Activated gamma-delta T cell (primary cell): ENCODE data around the gene DLEC1.

Experiments used
- DNase-seq: peaks from one replicate; lab custom pipeline; 2025; lab: John Stamatoyannopoulos, UW

DLEC1 gene

DNA sequence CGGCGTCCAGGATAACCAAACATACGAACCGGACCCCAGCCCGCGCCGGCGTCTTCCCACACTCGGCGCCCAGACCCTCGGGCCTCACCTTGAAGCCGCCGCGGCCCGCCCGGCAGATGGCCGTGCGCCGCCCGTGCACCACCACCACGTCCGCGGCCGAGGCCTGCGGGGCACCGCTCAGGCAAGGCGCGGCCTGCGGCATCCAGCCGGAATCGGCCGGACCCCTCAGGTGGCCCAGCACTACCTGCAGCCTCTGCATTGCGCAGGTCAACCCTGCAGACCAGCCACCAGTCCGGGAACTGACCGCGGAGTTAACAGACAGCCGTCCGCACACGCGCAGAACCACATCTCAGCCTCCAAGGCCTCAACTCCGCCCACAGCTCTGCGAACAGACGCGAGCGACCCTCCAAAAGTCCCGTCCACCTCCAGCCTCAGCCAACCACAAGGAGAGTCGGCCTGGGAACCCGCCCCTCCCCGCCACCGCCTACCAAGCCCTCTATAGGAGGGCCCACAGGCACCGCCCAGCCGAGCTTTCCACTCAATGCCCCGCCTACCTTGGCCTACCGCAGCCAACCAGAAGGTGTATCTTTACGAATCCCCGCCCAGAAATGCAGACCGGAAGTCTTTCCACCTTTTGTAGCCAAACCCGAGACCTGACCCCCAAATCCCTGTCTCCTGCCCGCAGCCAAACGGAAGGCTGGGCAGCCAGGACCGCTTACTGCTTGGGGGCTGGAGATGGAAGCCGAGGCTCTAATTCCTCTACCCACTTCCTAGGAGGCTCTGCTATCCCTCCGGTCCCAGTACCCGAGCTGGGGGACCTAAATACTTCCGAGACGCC, 98.0 kb downstream of the DLEC1 start, which contains the start of gene ACAA1:
Gene ACAA1, minus strand, starts transcription at position 351 of the 838 bp plus-strand sequence. Its CDS starts 92 bp downstream, at position 259.
- DNase-seq: peak; percentile 88

DNA sequence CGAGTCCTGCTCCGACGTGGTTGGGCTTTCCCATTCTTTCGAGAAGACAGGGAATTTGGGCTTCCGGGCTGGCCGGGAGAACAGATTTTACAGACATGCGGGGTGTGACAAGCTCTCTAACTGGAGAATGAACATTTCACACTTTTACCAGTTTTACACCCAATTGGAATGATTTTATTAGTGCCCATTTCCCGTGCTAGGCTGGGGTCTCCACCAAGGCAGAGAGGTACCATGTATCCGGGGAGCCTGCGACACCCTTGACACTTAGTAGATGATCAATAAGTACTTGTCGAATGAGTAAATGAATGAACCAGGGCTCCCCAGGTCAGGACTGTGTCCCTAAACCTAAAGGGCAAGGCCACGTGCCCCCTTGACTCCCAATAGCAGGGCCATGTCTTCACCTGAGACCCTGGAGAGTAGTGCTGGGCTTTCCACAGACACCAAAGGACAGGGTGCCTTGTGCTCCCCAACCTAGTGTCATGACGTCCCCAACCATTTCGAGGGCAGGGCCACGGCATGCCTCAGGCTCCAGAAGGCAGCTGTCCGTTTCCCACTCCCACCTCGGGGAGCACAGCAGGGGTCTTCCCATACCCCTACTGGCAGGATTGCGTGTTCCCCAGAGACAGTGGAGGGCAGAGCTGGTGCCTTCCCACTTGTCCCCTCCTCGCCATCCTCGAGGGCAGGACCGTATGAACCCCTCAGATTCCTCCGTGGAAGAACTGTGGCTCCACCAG, 98.8 kb downstream of the DLEC1 start:
- no peak for DNase-seq

DNA sequence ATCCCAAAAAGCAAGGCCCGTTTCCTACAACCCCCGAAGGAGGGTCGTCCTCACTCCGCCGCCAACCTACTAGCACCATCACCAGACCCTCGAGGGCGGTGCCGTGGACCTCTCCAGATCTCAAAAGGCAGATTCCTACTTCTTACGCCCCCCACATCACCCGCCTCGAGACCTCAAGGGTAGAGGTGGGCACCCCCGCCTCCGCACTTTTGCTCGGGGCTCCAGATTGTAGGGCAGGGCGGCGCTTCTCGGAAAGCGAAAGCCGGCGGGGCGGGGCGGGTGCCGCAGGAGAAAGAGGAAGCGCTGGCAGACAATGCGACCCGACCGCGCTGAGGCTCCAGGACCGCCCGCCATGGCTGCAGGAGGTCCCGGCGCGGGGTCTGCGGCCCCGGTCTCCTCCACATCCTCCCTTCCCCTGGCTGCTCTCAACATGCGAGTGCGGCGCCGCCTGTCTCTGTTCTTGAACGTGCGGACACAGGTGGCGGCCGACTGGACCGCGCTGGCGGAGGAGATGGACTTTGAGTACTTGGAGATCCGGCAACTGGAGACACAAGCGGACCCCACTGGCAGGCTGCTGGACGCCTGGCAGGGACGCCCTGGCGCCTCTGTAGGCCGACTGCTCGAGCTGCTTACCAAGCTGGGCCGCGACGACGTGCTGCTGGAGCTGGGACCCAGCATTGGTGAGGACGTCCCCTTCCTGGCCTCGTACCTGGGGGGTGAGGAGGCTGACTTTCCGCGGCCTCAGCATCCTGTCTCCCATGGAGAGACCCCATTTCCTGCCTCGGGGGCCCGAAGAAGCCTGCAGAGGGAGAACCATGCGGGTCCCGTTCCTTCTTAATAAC, 99.6 kb downstream of the DLEC1 start, which contains the start of gene MYD88:
Gene MYD88, plus strand, starts transcription at position 313 of the 842 bp plus-strand sequence. Its CDS starts 40 bp downstream, at position 353.
- DNase-seq: peak; percentile 75

GRCh38 chr3:38139191-38139590, 100.2 kb downstream of the DLEC1 start:
- DNase-seq: no peak

DNA sequence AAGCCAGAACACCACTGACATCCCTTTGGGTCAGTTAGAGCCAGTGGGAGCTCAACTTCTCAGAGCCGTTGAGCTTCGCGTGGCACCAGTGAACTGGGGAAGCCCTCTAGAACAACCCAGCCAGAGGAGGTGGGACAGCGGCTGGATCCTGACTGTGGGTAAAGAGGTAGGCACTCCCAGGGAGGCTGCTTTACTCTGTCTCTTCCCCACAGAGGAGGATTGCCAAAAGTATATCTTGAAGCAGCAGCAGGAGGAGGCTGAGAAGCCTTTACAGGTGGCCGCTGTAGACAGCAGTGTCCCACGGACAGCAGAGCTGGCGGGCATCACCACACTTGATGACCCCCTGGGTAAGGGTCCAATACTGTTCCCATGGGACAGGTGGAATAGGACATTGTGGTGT, 100.6 kb downstream of the DLEC1 start:
- DNase-seq: no peak

GRCh38 chr3:38140326-38141172, 101.5 kb downstream of the DLEC1 start:
- DNase-seq: no peak

DNA sequence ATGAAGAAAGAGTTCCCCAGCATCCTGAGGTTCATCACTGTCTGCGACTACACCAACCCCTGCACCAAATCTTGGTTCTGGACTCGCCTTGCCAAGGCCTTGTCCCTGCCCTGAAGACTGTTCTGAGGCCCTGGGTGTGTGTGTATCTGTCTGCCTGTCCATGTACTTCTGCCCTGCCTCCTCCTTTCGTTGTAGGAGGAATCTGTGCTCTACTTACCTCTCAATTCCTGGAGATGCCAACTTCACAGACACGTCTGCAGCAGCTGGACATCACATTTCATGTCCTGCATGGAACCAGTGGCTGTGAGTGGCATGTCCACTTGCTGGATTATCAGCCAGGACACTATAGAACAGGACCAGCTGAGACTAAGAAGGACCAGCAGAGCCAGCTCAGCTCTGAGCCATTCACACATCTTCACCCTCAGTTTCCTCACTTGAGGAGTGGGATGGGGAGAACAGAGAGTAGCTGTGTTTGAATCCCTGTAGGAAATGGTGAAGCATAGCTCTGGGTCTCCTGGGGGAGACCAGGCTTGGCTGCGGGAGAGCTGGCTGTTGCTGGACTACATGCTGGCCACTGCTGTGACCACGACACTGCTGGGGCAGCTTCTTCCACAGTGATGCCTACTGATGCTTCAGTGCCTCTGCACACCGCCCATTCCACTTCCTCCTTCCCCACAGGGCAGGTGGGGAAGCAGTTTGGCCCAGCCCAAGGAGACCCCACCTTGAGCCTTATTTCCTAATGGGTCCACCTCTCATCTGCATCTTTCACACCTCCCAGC, 102.4 kb downstream of the DLEC1 start:
- no peak for DNase-seq

DNA sequence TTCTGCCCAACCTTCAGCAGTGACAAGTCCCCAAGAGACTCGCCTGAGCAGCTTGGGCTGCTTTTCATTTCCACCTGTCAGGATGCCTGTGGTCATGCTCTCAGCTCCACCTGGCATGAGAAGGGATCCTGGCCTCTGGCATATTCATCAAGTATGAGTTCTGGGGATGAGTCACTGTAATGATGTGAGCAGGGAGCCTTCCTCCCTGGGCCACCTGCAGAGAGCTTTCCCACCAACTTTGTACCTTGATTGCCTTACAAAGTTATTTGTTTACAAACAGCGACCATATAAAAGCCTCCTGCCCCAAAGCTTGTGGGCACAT, 102.9 kb downstream of the DLEC1 start:
- DNase-seq: no peak

- DNase-seq: no peak
These were observed 104.0 kb downstream of the DLEC1 start for GRCh38 chr3:38142959-38143358.

- no peak for DNase-seq
These were observed 104.5 kb downstream of the DLEC1 start for GRCh38 chr3:38143511-38143910.

DNA sequence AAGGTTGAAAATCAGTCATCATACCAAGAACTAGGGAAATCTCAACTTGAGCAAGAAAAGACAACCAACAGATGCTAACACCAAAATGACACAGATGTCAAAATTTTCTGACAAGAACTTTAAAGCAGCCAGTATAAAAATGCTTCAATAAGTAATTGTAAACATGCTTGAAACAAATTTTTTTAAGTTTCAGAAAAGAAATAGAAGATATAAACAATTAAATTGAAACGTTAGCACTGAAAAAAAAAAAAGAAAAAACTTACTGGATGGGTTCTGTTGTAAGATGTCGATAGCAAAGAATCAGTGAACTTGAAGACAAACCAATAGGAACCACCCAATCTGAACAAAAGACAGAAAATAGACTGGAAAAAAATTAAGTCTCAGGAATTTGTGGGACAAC, 107.5 kb downstream of the DLEC1 start:
- no peak for DNase-seq

DNA sequence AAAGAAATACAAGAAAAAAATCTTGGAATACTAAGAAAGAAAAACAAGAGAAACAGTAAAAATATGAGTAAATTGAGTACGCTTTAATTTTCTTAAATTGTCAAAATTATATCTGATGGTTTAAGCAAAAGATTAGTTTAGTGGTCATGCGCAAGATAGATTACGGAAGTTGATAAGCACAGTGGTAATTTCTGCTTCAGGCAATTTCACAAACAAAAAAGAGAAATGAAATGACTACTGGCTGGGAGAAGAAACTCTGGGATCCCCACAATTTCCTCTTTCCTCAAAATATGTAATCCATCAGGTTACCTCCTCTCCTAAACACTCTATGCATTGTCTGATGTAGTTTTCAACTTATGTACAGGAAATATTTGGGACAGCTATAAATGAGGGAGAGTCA, 108.4 kb downstream of the DLEC1 start:
- DNase-seq: no peak

GRCh38 chr3:38148311-38148882, 109.4 kb downstream of the DLEC1 start:
- DNase-seq: no peak

- no peak for DNase-seq
These were observed 110.7 kb downstream of the DLEC1 start for GRCh38 chr3:38149708-38150107.

GRCh38 chr3:38150780-38151528, 111.9 kb downstream of the DLEC1 start:
- no peak for DNase-seq

GRCh38 chr3:38151667-38152265, 112.8 kb downstream of the DLEC1 start:
- DNase-seq: no peak

DNA sequence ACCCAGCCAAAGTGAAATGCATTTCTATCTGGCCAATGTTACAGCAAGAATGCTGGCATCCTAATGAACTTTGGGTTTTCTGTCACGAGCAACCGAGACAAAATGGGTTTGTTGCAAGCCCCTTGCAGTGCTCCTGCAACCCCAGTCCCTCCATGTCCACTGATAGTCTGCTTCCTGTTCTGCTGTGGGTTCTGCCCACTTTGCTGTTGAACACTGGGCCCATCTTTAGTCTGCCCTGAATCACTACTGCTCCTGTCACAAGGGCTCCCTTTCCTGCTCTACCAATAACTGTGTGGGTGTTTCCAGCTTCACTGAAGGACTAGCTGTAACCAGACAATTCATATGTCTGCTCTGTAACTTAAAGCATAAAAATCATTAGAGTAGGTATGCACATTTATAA, 113.6 kb downstream of the DLEC1 start:
- DNase-seq: no peak

GRCh38 chr3:38153221-38153620, 114.2 kb downstream of the DLEC1 start:
- DNase-seq: no peak

GRCh38 chr3:38154033-38154494, 115.1 kb downstream of the DLEC1 start:
- no peak for DNase-seq
